IMR-90 (cell line): ENCODE results near the gene DOCK2. TPM values are rescaled to one million over a fixed set of nuclear protein-coding genes. Genes with fewer than 3 reads are reported as not detected.
"Not testable (repeated sequence)": the region's sequence is repeated elsewhere in the genome, so short reads cannot be mapped to it uniquely, and the experiment has no call there.

Experiments used
- ATAC-seq: fragments of 200-7000 bp; cut with Tn5 transposase; 2 replicates; pipeline ENCODE4 v1.9.1; 2020; ENCODE audit warnings: low read depth, mild to moderate bottlenecking, moderate library complexity
- BruUV-seq: library from RNA; stranded (reverse); fragments of 400-500 nt; replicated peaks from 2 replicates; lab custom pipeline; 2021; lab: Mats Ljungman, UMichigan
- CTCF ChIA-PET: fragments of 300-600 bp; formaldehyde crosslinking; extraction: SDS; loops from one replicate; lab custom pipeline; 2021; ENCODE audit warnings: antibody characterized with exemption; lab: Yijun Ruan, JAX
- POLR2A ChIA-PET: fragments of 300-600 bp; sonication (Branson Sonifier 250); formaldehyde crosslinking; loops from one replicate; lab custom pipeline; 2022; ENCODE audit warnings: antibody characterized with exemption; ENCODE audit not compliant: unreplicated experiment; lab: Charles Lee
- DNase-seq: peaks from one replicate; pipeline ENCODE4 v3.0.0; 2013
- H2AFZ ChIP-seq: replicated peaks from 2 replicates; pipeline ENCODE3; 2013; ENCODE audit warnings: low read length, mild to moderate bottlenecking; ENCODE audit not compliant: poor library complexity
- H2AK5ac ChIP-seq: 2 replicates; pipeline ENCODE4 v1.6.1; 2013; ENCODE audit warnings: low read depth, low read length, inconsistent platforms
- H2AK9ac ChIP-seq: replicated peaks from 2 replicates; pipeline ENCODE3; 2013; ENCODE audit warnings: mild to moderate bottlenecking, low read depth, low read length, moderate library complexity; ENCODE audit not compliant: poor library complexity
- H2BK120ac ChIP-seq: 2 replicates; pipeline ENCODE4 v1.6.1; 2013; ENCODE audit warnings: low read depth, low read length, inconsistent platforms
- H2BK15ac ChIP-seq: 3 replicates; pipeline ENCODE4 v1.6.1; 2013; ENCODE audit warnings: low read depth, low read length, inconsistent platforms
- H2BK20ac ChIP-seq: 2 replicates; pipeline ENCODE4 v1.6.1; 2013; ENCODE audit warnings: low read depth, mild to moderate bottlenecking, inconsistent platforms, low read length, moderate library complexity
- H2BK5ac ChIP-seq: 2 replicates; pipeline ENCODE4 v1.6.1; 2013; ENCODE audit warnings: mild to moderate bottlenecking, low read depth, low read length, inconsistent platforms; ENCODE audit not compliant: poor library complexity, severe bottlenecking
- H3K14ac ChIP-seq: replicated peaks from 2 replicates; pipeline ENCODE4 v1.6.1; 2013; ENCODE audit warnings: low read depth, low read length, inconsistent platforms
- H3K18ac ChIP-seq: 2 replicates; pipeline ENCODE4 v1.6.1; 2013; ENCODE audit warnings: low read depth, low read length, control low read depth
- H3K23ac ChIP-seq: 2 replicates; pipeline ENCODE4 v1.6.1; 2013; ENCODE audit warnings: low read depth, low read length, inconsistent platforms
- H3K27ac ChIP-seq: 2 replicates; pipeline ENCODE4 v1.5.1; 2013; ENCODE audit warnings: mild to moderate bottlenecking, control low read depth, low read length; ENCODE audit not compliant: insufficient read depth
- H3K27me3 ChIP-seq: 2 replicates; pipeline ENCODE4 v1.6.1; 2013; ENCODE audit warnings: low read length; ENCODE audit not compliant: control insufficient read depth, insufficient read depth
- H3K36me3 ChIP-seq: 2 replicates; pipeline ENCODE4 v1.6.1; 2013; ENCODE audit warnings: low read length, mixed read lengths; ENCODE audit not compliant: control insufficient read depth, insufficient read depth
- H3K4ac ChIP-seq: 2 replicates; pipeline ENCODE4 v1.6.1; 2013; ENCODE audit warnings: low read depth, low read length, inconsistent platforms
- H3K4me1 ChIP-seq: 2 replicates; pipeline ENCODE4 v1.6.1; 2013; ENCODE audit warnings: low read length, mixed read lengths; ENCODE audit not compliant: control insufficient read depth, insufficient read depth
- H3K4me2 ChIP-seq: 2 replicates; pipeline ENCODE4 v1.6.1; 2013; ENCODE audit warnings: low read depth, mild to moderate bottlenecking, control low read depth, low read length, moderate library complexity
- H3K4me3 ChIP-seq: 2 replicates; pipeline ENCODE4 v1.5.1; 2013; ENCODE audit warnings: low read depth, mild to moderate bottlenecking, control low read depth, low read length, moderate library complexity; ENCODE audit not compliant: insufficient read depth
- H3K56ac ChIP-seq: 2 replicates; pipeline ENCODE4 v1.6.1; 2013; ENCODE audit warnings: low read length, inconsistent platforms; ENCODE audit not compliant: insufficient read depth; ENCODE audit errors: extremely low read depth
- H3K79me1 ChIP-seq, 2 experiments: 2 replicates each; pipeline ENCODE4 v1.6.1; 2013; ENCODE audit warnings: low read length in 2 of 2, inconsistent platforms in 1 of 2, low read depth in 1 of 2
- H3K9ac ChIP-seq: 2 replicates; pipeline ENCODE4 v1.6.1; 2013; ENCODE audit warnings: low read depth, low read length, control low read depth
- H3K9me1 ChIP-seq: 2 replicates; pipeline ENCODE4 v1.6.1; 2013; ENCODE audit warnings: low read length, inconsistent platforms; ENCODE audit not compliant: insufficient read depth
- H3K9me3 ChIP-seq: 2 replicates; pipeline ENCODE4 v1.6.1; 2013; ENCODE audit warnings: low read length; ENCODE audit not compliant: control insufficient read depth, insufficient read depth
- H4K20me1 ChIP-seq: 2 replicates; pipeline ENCODE4 v1.6.1; 2013; ENCODE audit warnings: low read length, inconsistent platforms; ENCODE audit not compliant: insufficient read depth
- H4K5ac ChIP-seq: 2 replicates; pipeline ENCODE4 v1.6.1; 2013; ENCODE audit warnings: mild to moderate bottlenecking, low read depth, low read length, control low read depth
- H4K8ac ChIP-seq, 2 experiments: 2 replicates each; pipeline ENCODE4 v1.6.1; 2013; ENCODE audit warnings: low read depth in 2 of 2, low read length in 2 of 2, control low read depth in 1 of 2, inconsistent platforms in 1 of 2
- H4K91ac ChIP-seq: 2 replicates; pipeline ENCODE4 v1.6.1; 2013; ENCODE audit warnings: low read depth, low read length, inconsistent platforms; ENCODE audit not compliant: insufficient read depth
- WGBS, 2 experiments: methylation state at CpG; one replicate each; pipeline versions ENCODE4 v1.1.5 to v1.1.7; 2013; ENCODE audit warnings: missing lambda C conversion rate in 2 of 2; ENCODE audit not compliant: insufficient read length in 1 of 2; ENCODE audit errors: extremely low coverage in 2 of 2; 5-methylcytosine and 5-hydroxymethylcytosine counted together
- dilution Hi-C: fragments of 300-500 bp; cut with HindIII; formaldehyde crosslinking; loops from one replicate; pipeline ENCODE4 v1.14.3; 2018; ENCODE audit warnings: low sequenced_read_pairs; ENCODE audit not compliant: unreplicated experiment
- in situ Hi-C: fragments of 300-500 bp; cut with MboI; formaldehyde crosslinking; loops from 3 replicates; pipeline ENCODE4 v1.14.3; 2019; ENCODE audit warnings: low sequenced_read_pairs, inconsistent platforms, mixed read lengths
- intact Hi-C: fragments of 100-400 bp; cut with micrococcal nuclease; formaldehyde crosslinking; loops from 2 replicates; pipeline ENCODE4 v1.10.0; 2022
- polyA plus RNA-seq, 3 experiments: library from polyadenylated mRNA; depleted of rRNA; stranded (reverse); fragments of >200 nt; gene quantifications; 2 replicates each; pipeline ENCODE4 v1.2.3, GENCODE V29; 2012; ENCODE audit warnings: low replicate concordance in 1 of 3
- total RNA-seq: library from RNA; depleted of rRNA; stranded (reverse); fragments of >200 nt; gene quantifications from 2 replicates; pipeline ENCODE4 v1.2.3, GENCODE V29; 2012

DOCK2 gene
- total and polyA plus RNA-seq, 2 of the 4 experiments (the other 2 are of a cell fraction): 0.72 to 3.0 TPM

- H3K23ac ChIP-seq, dilution Hi-C loops, H4K8ac ChIP-seq, H3K56ac ChIP-seq, H4K91ac ChIP-seq, H3K27ac ChIP-seq, H4K5ac ChIP-seq, H3K4me3 ChIP-seq, H2BK5ac ChIP-seq, H2AK9ac ChIP-seq, H4K20me1 ChIP-seq, H3K18ac ChIP-seq, H2AK5ac ChIP-seq, H3K27me3 ChIP-seq, in situ Hi-C loops, BruUV-seq, H2AFZ ChIP-seq, H3K4me1 ChIP-seq, H3K9ac ChIP-seq, H2BK15ac ChIP-seq, intact Hi-C loops, H2BK120ac ChIP-seq, CTCF ChIA-PET, H3K9me3 ChIP-seq, H3K4me2 ChIP-seq, H3K36me3 ChIP-seq: not testable (repeated sequence)
- POLR2A ChIA-PET: interaction anchor here (0.5 kb wide), 1 partner anchor 18 kb away, joined by 12 read pairs; no protein-coding TSS in a partner anchor
- WGBS, 2 experiments: no CpG with 5 or more reads among the region's 4 CpGs
- peak overlapping the region; percentile 25; the same call in 1 of the 2 replicates for H3K4ac ChIP-seq
- ATAC-seq (peak; percentile 82), DNase-seq (peak; percentile 74)
- H3K9me1 ChIP-seq: peaks cover 11% of the 10 kb centered on the region; the same call in 1 of the 2 replicates
- H2BK20ac ChIP-seq: 0 out of 2 replicates have a peak overlapping the region, but pooled peaks have one; percentile 33
- H3K79me1 ChIP-seq: peaks cover 15 to 41% of the 10 kb centered on the region in 2 experiments
- peak overlapping the region; percentile 45; the same call in 1 of the 2 replicates for H3K14ac ChIP-seq
These were observed 316.1 kb downstream of the DOCK2 start for GRCh38 chr5:169953196-169953595.
